ENCODE results near the gene MKX.
A peak's percentile ranks its signal among the peaks of the same experiment; 100 is the strongest.

MKX gene

GRCh38 chr10:27745732-27746396, at the start of gene MKX:
TSS of gene MKX (minus strand) at chr10:27745819. CDS start at chr10:27743415, 2,404 bp downstream.
- peak; percentile 19 for DNase-seq

- DNase-seq = no peak
Observed at GRCh38 chr10:27794157-27794556, 48.5 kb upstream of the MKX start.

GRCh38 chr10:27792216-27792615, 46.6 kb upstream of the MKX start:
- no peak for DNase-seq

GRCh38 chr10:27784272-27784671, 38.7 kb upstream of the MKX start:
- DNase-seq = no peak

- peak; percentile 5 for DNase-seq
Observed at GRCh38 chr10:27783660-27784059, 38.0 kb upstream of the MKX start.

GRCh38 chr10:27779462-27780015, 33.9 kb upstream of the MKX start:
- DNase-seq = no peak

GRCh38 chr10:27774831-27775230, 29.2 kb upstream of the MKX start:
- no peak for DNase-seq

GRCh38 chr10:27771231-27771630, 25.6 kb upstream of the MKX start:
- DNase-seq = no peak

- DNase-seq = no peak
Observed at GRCh38 chr10:27770181-27770580, 24.6 kb upstream of the MKX start.

- no peak for DNase-seq
Observed at GRCh38 chr10:27760867-27761266, 15.2 kb upstream of the MKX start.

GRCh38 chr10:27759483-27760272, 14.1 kb upstream of the MKX start:
- no peak for DNase-seq

- DNase-seq = no peak
Observed at GRCh38 chr10:27752673-27753237, 7.1 kb upstream of the MKX start.

GRCh38 chr10:27748601-27749000, 3.0 kb upstream of the MKX start:
- no peak for DNase-seq

- no peak for DNase-seq
Observed at GRCh38 chr10:27747096-27747451, 1.5 kb upstream of the MKX start.

GRCh38 chr10:27746397-27747095, 927 bp upstream of the MKX start:
- DNase-seq = peak; percentile 6

- DNase-seq = peak; percentile 8
Observed at GRCh38 chr10:27744802-27745731, 552 bp downstream of the MKX start.

- peak; percentile 18 for DNase-seq
Observed at GRCh38 chr10:27743877-27744801, 1.5 kb downstream of the MKX start.

- DNase-seq = peak; percentile 37
Observed at GRCh38 chr10:27743012-27743876, 2.4 kb downstream of the MKX start.

GRCh38 chr10:27742195-27743011, 3.2 kb downstream of the MKX start:
- DNase-seq = peak; percentile 85

Measured in stimulated activated CD4-positive, alpha-beta T cell treated with anti-CD3 and anti-CD28 coated beads, Interleukin-12 subunit alpha, Interleukin-12 subunit beta, amount 100 ng/mL, for 4 hours (primary cell).